H1 (cell line): ENCODE data around the gene DIP2B.

Experiments used
- BRCA1 ChIP-seq: IDR thresholded peaks from 2 replicates; pipeline ENCODE4 v1.6.1; 2012; ENCODE audit warnings: low read depth, low read length, improper control_type of control experiment
- EGR1 ChIP-seq: IDR thresholded peaks from 2 replicates; pipeline ENCODE4 v1.6.1; 2011; ENCODE audit warnings: low read depth, low read length, borderline replicate concordance
- EP300 ChIP-seq, 2 experiments: IDR thresholded peaks; 1 replicate in 1 of 2; 2 replicates in 1 of 2; pipeline ENCODE4 v1.6.1; 2011 to 2012; ENCODE audit warnings: low read depth in 2 of 2, low read length in 2 of 2, mild to moderate bottlenecking in 2 of 2, borderline replicate concordance in 1 of 2, inconsistent platforms in 1 of 2, moderate library complexity in 1 of 2
- JUND ChIP-seq: IDR thresholded peaks from 2 replicates; pipeline ENCODE4 v1.6.1; 2011; ENCODE audit warnings: mild to moderate bottlenecking, improper control_type of control experiment, low read length
- POLR2A ChIP-seq, 2 experiments: IDR thresholded peaks; 1 replicate in 1 of 2; 2 replicates in 1 of 2; pipeline ENCODE4 v1.6.1; 2011; ENCODE audit warnings: low read depth in 2 of 2, low read length in 2 of 2, mild to moderate bottlenecking in 2 of 2; ENCODE audit errors: control extremely low read depth in 1 of 2
- TCF12 ChIP-seq: IDR thresholded peaks from 2 replicates; pipeline ENCODE4 v1.6.1; 2011; ENCODE audit warnings: low read depth, mild to moderate bottlenecking, low read length
- YY1 ChIP-seq: IDR thresholded peaks from 2 replicates; pipeline ENCODE4 v1.6.1; 2011; ENCODE audit warnings: low read depth, mild to moderate bottlenecking, low read length
- ZNF274 ChIP-seq: IDR thresholded peaks from 2 replicates; pipeline ENCODE4 v1.7.0; 2012; ENCODE audit warnings: low read length, borderline replicate concordance; ENCODE audit errors: extremely low read depth
- TF ChIP-seq, protein P1 (sequence below), 3 experiments: IDR thresholded peaks; 1 replicate in 2 of 3; 2 replicates in 1 of 3; pipeline versions ENCODE4 v1.5.1 to v1.6.1; 2011; ENCODE audit warnings: low read length in 3 of 3, mild to moderate bottlenecking in 3 of 3, inconsistent platforms in 2 of 3, low read depth in 1 of 3, moderate library complexity in 1 of 3; ENCODE audit not compliant: insufficient read depth in 1 of 3; ENCODE audit errors: control extremely low read depth in 1 of 3

DNA sequence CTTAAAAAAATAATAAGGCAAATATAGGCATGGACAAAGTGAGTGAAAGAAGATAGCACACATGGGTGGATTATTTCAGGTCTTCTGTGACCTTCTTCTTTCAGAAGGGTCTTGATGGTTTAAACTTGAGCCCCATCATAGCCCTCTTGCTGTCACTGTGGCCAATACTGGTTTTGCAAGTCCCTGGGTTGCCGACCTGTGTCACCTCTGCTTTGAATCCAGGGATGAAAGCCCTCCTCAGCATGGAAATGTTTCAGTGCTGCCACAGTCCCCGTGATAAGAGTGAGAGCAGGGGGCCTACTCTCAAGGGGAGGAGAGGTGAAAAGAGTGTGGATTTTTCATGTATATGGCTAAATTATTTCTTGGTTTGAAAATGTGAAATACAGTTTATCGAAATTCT is 228.9 kb downstream of the DIP2B start:
- TF ChIP-seq ZNF274 (no peak), POLR2A (IDR thresholded peaks at IDR 0.05; ENCODE audit: control extremely low read depth in 1 of 2, low read depth in 2 of 2, low read length in 2 of 2) (no peak), TCF12 (no peak), JUND (no peak), BRCA1 (no peak), EP300 (IDR thresholded peaks at IDR 0.05; ENCODE audit: borderline replicate concordance in 1 of 2, low read depth in 2 of 2, low read length in 2 of 2) (no peak), EGR1 (no peak), YY1 (no peak)
- TF ChIP-seq, protein P1, sequence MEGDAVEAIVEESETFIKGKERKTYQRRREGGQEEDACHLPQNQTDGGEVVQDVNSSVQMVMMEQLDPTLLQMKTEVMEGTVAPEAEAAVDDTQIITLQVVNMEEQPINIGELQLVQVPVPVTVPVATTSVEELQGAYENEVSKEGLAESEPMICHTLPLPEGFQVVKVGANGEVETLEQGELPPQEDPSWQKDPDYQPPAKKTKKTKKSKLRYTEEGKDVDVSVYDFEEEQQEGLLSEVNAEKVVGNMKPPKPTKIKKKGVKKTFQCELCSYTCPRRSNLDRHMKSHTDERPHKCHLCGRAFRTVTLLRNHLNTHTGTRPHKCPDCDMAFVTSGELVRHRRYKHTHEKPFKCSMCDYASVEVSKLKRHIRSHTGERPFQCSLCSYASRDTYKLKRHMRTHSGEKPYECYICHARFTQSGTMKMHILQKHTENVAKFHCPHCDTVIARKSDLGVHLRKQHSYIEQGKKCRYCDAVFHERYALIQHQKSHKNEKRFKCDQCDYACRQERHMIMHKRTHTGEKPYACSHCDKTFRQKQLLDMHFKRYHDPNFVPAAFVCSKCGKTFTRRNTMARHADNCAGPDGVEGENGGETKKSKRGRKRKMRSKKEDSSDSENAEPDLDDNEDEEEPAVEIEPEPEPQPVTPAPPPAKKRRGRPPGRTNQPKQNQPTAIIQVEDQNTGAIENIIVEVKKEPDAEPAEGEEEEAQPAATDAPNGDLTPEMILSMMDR (IDR thresholded peaks at IDR 0.05; ENCODE audit: control extremely low read depth in 1 of 3, insufficient read depth in 1 of 3, low read depth in 1 of 3, low read length in 3 of 3) = no peak
